ENCODE results near the gene DLX1. TPM values are rescaled to one million over a fixed set of nuclear protein-coding genes. Genes with fewer than 3 reads are reported as not detected.

Gene DLX1
- not detected for total RNA-seq

DNA sequence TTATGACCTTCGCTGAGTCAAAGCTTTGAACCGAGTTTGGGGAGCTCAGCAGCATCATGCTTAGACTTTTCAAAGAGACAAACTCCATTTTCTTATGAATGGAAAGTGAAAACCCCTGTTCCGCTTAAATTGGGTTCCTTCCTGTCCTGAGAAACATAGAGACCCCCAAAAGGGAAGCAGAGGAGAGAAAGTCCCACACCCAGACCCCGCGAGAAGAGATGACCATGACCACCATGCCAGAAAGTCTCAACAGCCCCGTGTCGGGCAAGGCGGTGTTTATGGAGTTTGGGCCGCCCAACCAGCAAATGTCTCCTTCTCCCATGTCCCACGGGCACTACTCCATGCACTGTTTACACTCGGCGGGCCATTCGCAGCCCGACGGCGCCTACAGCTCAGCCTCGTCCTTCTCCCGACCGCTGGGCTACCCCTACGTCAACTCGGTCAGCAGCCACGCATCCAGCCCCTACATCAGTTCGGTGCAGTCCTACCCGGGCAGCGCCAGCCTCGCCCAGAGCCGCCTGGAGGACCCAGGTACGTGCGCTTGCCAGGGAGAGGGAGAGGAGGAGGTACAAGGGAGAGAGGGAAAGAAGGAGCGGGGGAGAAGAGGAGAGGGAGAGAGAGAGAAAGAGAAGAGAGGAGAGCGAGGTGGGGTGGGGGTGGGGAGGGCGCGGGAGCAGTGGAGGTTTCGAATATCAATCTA, at the start of gene DLX1:
Gene DLX1, plus strand, starts transcription at position 48 of the 700 bp plus-strand sequence. Its CDS starts 171 bp downstream, at position 219.
- ATAC-seq (peak in 1 of 2 donors; percentile 8), DNase-seq (ENCODE audit: low spot score) (no peak)
- Mint-ChIP-seq H3K27me3 (peaks cover 75 to 89% of the 10 kb centered on the region in 2 donors), H3K4me1 (ENCODE audit: low read depth in 2 of 2) (peaks cover 48 to 51% of the 10 kb centered on the region in 2 donors), H3K27ac (peak within 1 kb of the TSS; percentile 17 to 25), H3K9me3 (no peaks in the 10 kb centered on the region), H3K4me3 (peak within 1 kb of the TSS; percentile 91), H3K36me3 (no peaks in the 10 kb centered on the region)

DNA sequence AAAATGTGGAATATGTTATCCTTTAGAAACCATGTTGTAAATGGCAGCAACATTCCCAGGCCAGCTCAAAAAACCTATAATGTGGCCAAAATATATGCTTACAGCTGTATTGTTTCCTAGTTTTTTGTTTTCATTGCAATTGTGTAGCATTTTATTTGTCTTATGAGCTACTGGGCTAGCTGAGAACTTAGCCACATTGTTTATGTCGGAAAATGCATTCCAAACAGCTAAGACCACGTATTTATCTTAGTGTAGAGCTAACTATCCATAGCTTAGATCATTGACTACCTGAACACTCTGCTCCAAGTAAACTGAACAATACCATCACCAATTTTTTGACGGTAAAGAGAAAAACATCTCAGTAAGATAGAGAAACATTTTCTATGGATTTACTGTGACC, 47.2 kb upstream of the DLX1 start:
- Mint-ChIP-seq H3K4me3 (no peak overlapping the region), H3K9me3 (no peaks in the 10 kb centered on the region), H3K4me1 (ENCODE audit: low read depth in 2 of 2) (no peaks in the 10 kb centered on the region)

DNA sequence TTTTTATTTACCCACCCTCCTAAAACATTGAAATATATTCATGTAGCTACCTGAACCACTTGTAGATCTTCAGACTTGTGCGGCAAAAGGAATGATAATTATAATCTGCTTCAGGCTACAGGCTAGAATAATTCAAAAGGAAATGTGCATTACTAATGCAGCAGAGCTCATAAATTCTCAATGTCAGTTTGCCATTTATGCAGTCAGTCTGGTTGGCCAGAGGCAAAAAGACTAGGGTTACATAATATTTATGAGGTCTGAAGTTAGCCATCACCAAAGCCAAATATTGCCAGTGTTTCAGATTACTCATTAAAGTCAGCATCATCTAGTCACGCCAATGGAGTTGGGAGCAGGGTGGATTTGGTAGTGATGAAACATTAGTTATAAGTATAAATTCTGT, 46.7 kb upstream of the DLX1 start:
- no peak overlapping the region for H3K4me3 Mint-ChIP-seq
- no peaks in the 10 kb centered on the region for H3K9me3 Mint-ChIP-seq
- no peaks in the 10 kb centered on the region for H3K4me1 Mint-ChIP-seq (ENCODE audit: low read depth in 2 of 2)
- ATAC-seq (no peak), DNase-seq (ENCODE audit: low spot score) (no peak)
- H3K27ac Mint-ChIP-seq = no peak overlapping the region
- no peaks in the 10 kb centered on the region for H3K27me3 Mint-ChIP-seq
- no peaks in the 10 kb centered on the region for H3K36me3 Mint-ChIP-seq

More for the DNA sequence above, 47.2 kb upstream of the DLX1 start:
- no peak for DNase-seq (ENCODE audit: low spot score)
- Mint-ChIP-seq H3K36me3 (no peaks in the 10 kb centered on the region), H3K27ac (no peak overlapping the region), H3K27me3 (no peaks in the 10 kb centered on the region)
- ATAC-seq = no peak

- no peak for DNase-seq (ENCODE audit: low spot score)
- H3K4me1 Mint-ChIP-seq (ENCODE audit: low read depth in 2 of 2) = no peaks in the 10 kb centered on the region
- no peaks in the 10 kb centered on the region for H3K9me3 Mint-ChIP-seq
- ATAC-seq = no peak
- no peak overlapping the region for H3K4me3 Mint-ChIP-seq
- H3K27ac Mint-ChIP-seq = no peak overlapping the region
- H3K27me3 Mint-ChIP-seq = no peaks in the 10 kb centered on the region
- no peaks in the 10 kb centered on the region for H3K36me3 Mint-ChIP-seq
Observed at GRCh38 chr2:172039011-172039704, 46.1 kb upstream of the DLX1 start.

DNA sequence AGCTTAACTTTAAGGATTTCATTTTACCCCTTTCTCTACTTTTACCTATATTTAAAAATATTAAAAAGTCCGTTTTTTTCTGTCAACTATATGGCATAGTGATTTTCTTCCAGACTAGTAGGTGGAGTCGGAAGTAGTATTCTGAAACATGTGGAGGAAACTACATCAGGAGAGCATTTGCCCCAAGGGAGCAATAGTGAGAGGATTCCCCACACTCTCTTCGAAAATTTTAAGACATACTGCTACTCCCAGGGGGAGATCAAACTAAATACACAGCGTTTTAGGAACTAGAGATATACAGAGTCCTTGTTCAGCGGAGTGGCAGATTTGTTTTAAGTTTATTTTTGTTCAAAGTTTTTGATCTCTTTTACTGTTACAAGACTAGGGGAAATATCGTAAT, 45.0 kb upstream of the DLX1 start:
- Mint-ChIP-seq H3K27ac (no peak overlapping the region), H3K4me1 (ENCODE audit: low read depth in 2 of 2) (no peaks in the 10 kb centered on the region), H3K27me3 (no peaks in the 10 kb centered on the region), H3K4me3 (no peak overlapping the region), H3K9me3 (no peaks in the 10 kb centered on the region), H3K36me3 (no peaks in the 10 kb centered on the region)
- ATAC-seq (no peak), DNase-seq (ENCODE audit: low spot score) (no peak)

DNA sequence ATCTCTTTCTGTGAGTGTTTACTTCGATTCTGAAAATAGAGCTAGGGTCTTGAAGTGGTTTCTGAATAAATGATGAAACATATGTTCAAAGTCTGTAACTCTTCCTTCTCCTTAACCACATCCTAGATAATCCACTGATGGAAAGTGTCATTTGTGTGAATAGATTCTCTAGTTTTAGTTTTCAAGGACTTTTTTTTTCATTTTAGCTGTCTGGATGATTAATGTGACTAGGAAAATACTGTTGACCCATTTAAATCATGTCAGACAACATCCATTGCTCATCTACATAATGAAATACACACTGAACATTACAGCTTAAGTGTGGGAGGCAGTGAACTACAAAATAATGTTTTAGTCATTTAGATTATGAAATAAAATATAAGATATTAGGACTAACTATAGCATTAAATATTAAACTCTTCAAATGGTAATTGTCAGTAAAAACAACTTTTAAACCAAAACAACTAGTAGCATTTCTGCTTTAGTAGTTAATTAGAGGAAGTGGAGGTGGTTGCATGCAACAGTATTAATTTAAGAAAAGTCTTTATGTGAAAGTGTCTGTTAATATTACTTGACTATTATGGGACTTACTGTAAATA, 39.1 kb upstream of the DLX1 start:
- Mint-ChIP-seq H3K4me3 (no peak overlapping the region), H3K27ac (no peak overlapping the region), H3K9me3 (no peaks in the 10 kb centered on the region), H3K27me3 (no peaks in the 10 kb centered on the region), H3K4me1 (ENCODE audit: low read depth in 2 of 2) (no peaks in the 10 kb centered on the region), H3K36me3 (no peaks in the 10 kb centered on the region)
- ATAC-seq = no peak
- no peak for DNase-seq (ENCODE audit: low spot score)

- ATAC-seq (no peak), DNase-seq (ENCODE audit: low spot score) (no peak)
- Mint-ChIP-seq H3K27me3 (no peaks in the 10 kb centered on the region), H3K36me3 (no peaks in the 10 kb centered on the region), H3K4me3 (no peak overlapping the region), H3K9me3 (no peaks in the 10 kb centered on the region), H3K27ac (no peak overlapping the region), H3K4me1 (ENCODE audit: low read depth in 2 of 2) (no peaks in the 10 kb centered on the region)
Observed at GRCh38 chr2:172046866-172047565, 38.3 kb upstream of the DLX1 start.

GRCh38 chr2:172047566-172048507, 37.5 kb upstream of the DLX1 start:
- Mint-ChIP-seq H3K27me3 (no peaks in the 10 kb centered on the region), H3K9me3 (no peaks in the 10 kb centered on the region), H3K4me1 (ENCODE audit: low read depth in 2 of 2) (no peaks in the 10 kb centered on the region), H3K27ac (no peak overlapping the region), H3K4me3 (no peak overlapping the region), H3K36me3 (no peaks in the 10 kb centered on the region)
- DNase-seq (ENCODE audit: low spot score) = no peak
- ATAC-seq = no peak

- no peaks in the 10 kb centered on the region for H3K36me3 Mint-ChIP-seq
- H3K27me3 Mint-ChIP-seq = no peaks in the 10 kb centered on the region
- H3K4me1 Mint-ChIP-seq (ENCODE audit: low read depth in 2 of 2) = no peaks in the 10 kb centered on the region
- ATAC-seq (no peak), DNase-seq (ENCODE audit: low spot score) (no peak)
- no peak overlapping the region for H3K27ac Mint-ChIP-seq
- no peak overlapping the region for H3K4me3 Mint-ChIP-seq
- no peaks in the 10 kb centered on the region for H3K9me3 Mint-ChIP-seq
Observed at GRCh38 chr2:172048508-172049503, 36.5 kb upstream of the DLX1 start.

- no peaks in the 10 kb centered on the region for H3K4me1 Mint-ChIP-seq (ENCODE audit: low read depth in 2 of 2)
- no peaks in the 10 kb centered on the region for H3K27me3 Mint-ChIP-seq
- no peak overlapping the region for H3K27ac Mint-ChIP-seq
- ATAC-seq (no peak), DNase-seq (ENCODE audit: low spot score) (no peak)
- H3K4me3 Mint-ChIP-seq = no peak overlapping the region
- no peaks in the 10 kb centered on the region for H3K9me3 Mint-ChIP-seq
- H3K36me3 Mint-ChIP-seq = no peaks in the 10 kb centered on the region
Observed at GRCh38 chr2:172049567-172050120, 35.7 kb upstream of the DLX1 start.

- Mint-ChIP-seq H3K4me1 (ENCODE audit: low read depth in 2 of 2) (no peaks in the 10 kb centered on the region), H3K27ac (no peak overlapping the region), H3K9me3 (no peaks in the 10 kb centered on the region), H3K4me3 (no peak overlapping the region), H3K27me3 (no peaks in the 10 kb centered on the region), H3K36me3 (no peaks in the 10 kb centered on the region)
- ATAC-seq = no peak
- DNase-seq (ENCODE audit: low spot score) = no peak
Observed at GRCh38 chr2:172050479-172051125, 34.7 kb upstream of the DLX1 start.

All from natural killer cell treated with Interleukin-12 subunit alpha and Interleukin-12 subunit beta and Interleukin-15 and Interleukin-18, amount 100 ng/mL, for 72 hours (primary cell).